ENCODE data around the gene FAT4.

DNA sequence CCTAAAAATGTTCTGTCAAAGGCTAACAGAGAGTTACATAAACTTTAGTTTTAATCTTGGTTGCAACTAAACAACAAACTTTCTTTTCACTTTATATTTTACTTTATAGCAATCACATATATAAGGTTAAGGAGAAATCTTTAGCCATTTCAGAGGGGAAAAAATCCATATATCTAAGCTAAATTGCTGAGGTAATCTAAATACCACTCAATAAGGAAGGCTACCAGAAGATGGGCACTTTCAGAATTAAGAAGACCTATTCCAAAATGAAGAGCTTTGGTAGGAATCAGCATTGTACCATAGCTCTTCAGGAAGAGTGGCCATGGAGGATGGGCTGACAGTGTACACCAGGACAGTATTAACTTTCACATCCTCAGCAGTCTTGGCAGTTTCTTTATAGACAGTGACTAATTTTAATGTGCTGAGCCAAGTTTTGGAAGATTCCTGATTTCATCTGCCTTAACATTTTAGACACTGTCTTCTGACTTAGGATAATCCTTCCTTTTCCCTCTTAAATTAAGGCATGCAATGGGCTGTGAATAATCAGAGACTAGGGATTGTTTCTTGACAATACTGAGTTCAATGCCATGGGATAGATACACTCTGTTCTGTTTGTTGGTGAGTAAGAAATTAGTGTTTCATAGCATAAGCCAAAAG is 7.1 kb downstream of the FAT4 start:
- TF ChIP-seq RAD21 (IDR thresholded peaks at IDR 0.05; ENCODE audit: low read depth) (no peak), EZH2 (IDR thresholded peaks at IDR 0.05) (no peak), POLR2A (IDR thresholded peaks at IDR 0.05; ENCODE audit: borderline replicate concordance, extremely low read depth, insufficient read depth, insufficient read length) (no peak), POLR2AphosphoS5 (IDR thresholded peaks at IDR 0.05; ENCODE audit: low read depth, low read length) (no peak), YY1 (IDR thresholded peaks at IDR 0.05; ENCODE audit: extremely low read depth, insufficient replicate concordance, low read depth, low read length) (no peak), EZH2phosphoT487 (IDR thresholded peaks at IDR 0.05; ENCODE audit: borderline replicate concordance) (no peak), SRF (IDR thresholded peaks at IDR 0.05; ENCODE audit: low read depth) (no peak), JUND (IDR thresholded peaks at IDR 0.05) (no peak)
- TF ChIP-seq, protein P1, sequence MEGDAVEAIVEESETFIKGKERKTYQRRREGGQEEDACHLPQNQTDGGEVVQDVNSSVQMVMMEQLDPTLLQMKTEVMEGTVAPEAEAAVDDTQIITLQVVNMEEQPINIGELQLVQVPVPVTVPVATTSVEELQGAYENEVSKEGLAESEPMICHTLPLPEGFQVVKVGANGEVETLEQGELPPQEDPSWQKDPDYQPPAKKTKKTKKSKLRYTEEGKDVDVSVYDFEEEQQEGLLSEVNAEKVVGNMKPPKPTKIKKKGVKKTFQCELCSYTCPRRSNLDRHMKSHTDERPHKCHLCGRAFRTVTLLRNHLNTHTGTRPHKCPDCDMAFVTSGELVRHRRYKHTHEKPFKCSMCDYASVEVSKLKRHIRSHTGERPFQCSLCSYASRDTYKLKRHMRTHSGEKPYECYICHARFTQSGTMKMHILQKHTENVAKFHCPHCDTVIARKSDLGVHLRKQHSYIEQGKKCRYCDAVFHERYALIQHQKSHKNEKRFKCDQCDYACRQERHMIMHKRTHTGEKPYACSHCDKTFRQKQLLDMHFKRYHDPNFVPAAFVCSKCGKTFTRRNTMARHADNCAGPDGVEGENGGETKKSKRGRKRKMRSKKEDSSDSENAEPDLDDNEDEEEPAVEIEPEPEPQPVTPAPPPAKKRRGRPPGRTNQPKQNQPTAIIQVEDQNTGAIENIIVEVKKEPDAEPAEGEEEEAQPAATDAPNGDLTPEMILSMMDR (IDR thresholded peaks at IDR 0.05 in 2 of 3, conservative IDR thresholded peaks at IDR 0.05 in 1 of 3; ENCODE audit: borderline replicate concordance in 1 of 3, insufficient read depth in 1 of 3, low read depth in 2 of 3, low read length in 2 of 3), result no peak
- TF ChIP-seq, protein P2, sequence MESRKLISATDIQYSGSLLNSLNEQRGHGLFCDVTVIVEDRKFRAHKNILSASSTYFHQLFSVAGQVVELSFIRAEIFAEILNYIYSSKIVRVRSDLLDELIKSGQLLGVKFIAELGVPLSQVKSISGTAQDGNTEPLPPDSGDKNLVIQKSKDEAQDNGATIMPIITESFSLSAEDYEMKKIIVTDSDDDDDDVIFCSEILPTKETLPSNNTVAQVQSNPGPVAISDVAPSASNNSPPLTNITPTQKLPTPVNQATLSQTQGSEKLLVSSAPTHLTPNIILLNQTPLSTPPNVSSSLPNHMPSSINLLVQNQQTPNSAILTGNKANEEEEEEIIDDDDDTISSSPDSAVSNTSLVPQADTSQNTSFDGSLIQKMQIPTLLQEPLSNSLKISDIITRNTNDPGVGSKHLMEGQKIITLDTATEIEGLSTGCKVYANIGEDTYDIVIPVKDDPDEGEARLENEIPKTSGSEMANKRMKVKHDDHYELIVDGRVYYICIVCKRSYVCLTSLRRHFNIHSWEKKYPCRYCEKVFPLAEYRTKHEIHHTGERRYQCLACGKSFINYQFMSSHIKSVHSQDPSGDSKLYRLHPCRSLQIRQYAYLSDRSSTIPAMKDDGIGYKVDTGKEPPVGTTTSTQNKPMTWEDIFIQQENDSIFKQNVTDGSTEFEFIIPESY (IDR thresholded peaks at IDR 0.05; ENCODE audit: extremely low read depth, insufficient replicate concordance, low read length), result no peak

All from HCT116 (cell line).